Sigmoid colon (tissue), 7 donors: ENCODE data around the gene UBXN11. TPM values are rescaled to one million over a fixed set of nuclear protein-coding genes. Genes with fewer than 3 reads are reported as not detected.
"Not testable (repeated sequence)": the region's sequence is repeated elsewhere in the genome, so short reads cannot be mapped to it uniquely, and the experiment has no call there.

Source experiments
- DNase-seq: peaks from one replicate; pipeline ENCODE4 v3.0.0-alpha.2; 2019
- H3K27ac ChIP-seq, 4 donors: fragments of 200-600 bp; sonication (generic); one replicate each; pipeline ENCODE4 v1.5.1; 2016 to 2019; ENCODE audit warnings: mild to moderate bottlenecking in 1 of 4
- H3K27me3 ChIP-seq, 3 donors: fragments of 200-600 bp; sonication (generic); one replicate each; pipeline ENCODE4 v1.5.1; 2019; ENCODE audit warnings: mild to moderate bottlenecking in 1 of 3
- H3K36me3 ChIP-seq, 4 donors: fragments of 200-600 bp; sonication (generic); one replicate each; pipeline ENCODE4 v1.5.1; 2016 to 2019
- H3K4me1 ChIP-seq, 4 donors: fragments of 200-600 bp; sonication (generic); one replicate each; pipeline ENCODE4 v1.5.1; 2017 to 2019
- H3K4me3 ChIP-seq, 4 donors: fragments of 200-600 bp; sonication (generic); one replicate each; pipeline ENCODE4 v1.5.1; 2017 to 2019; ENCODE audit warnings: mild to moderate bottlenecking in 2 of 4, moderate library complexity in 1 of 4
- H3K9me3 ChIP-seq, 4 donors: fragments of 200-600 bp in 3 of 4; sonication (generic) in 3 of 4; one replicate each; pipeline versions ENCODE4 v1.5.1 to v1.6.1; 2013 to 2019
- EP300 ChIP-seq, 4 donors: sonication (generic); formaldehyde crosslinking; IDR thresholded peaks; one replicate each; pipeline ENCODE4 v1.6.1; 2017; ENCODE audit warnings: antibody characterized with exemption in 4 of 4
- POLR2A ChIP-seq, 2 donors: fragments of 450-650 bp; IDR thresholded peaks; one replicate each; pipeline ENCODE4 v1.6.1; 2016; ENCODE audit warnings: antibody characterized with exemption in 2 of 2, mild to moderate bottlenecking in 2 of 2, moderate library complexity in 2 of 2
- POLR2AphosphoS5 ChIP-seq, 4 donors: sonication (generic); formaldehyde crosslinking; IDR thresholded peaks; one replicate each; pipeline ENCODE4 v1.6.1; 2017; ENCODE audit warnings: antibody characterized with exemption in 4 of 4
- WGBS, 2 donors: extraction: QIAGEN DNeasy Blood & Tissue Kit; methylation state at CpG; one replicate each; pipeline ENCODE4 v1.1.7; 2013; 5-methylcytosine and 5-hydroxymethylcytosine counted together
- intact Hi-C: fragments of 100-400 bp; cut with DNase I; formaldehyde crosslinking; loops from one replicate; pipeline ENCODE4 v1.15.1; 2023
- polyA plus RNA-seq, 3 donors: library from polyadenylated mRNA; stranded (reverse); fragments of 200-250 nt; gene quantifications; one replicate each; pipeline ENCODE4 v1.2.3, GENCODE V29; 2013
- total RNA-seq, 4 donors: library from RNA; depleted of rRNA; stranded (reverse); fragments of >200 nt; gene quantifications; one replicate each; pipeline ENCODE4 v1.1.0, GENCODE V29; 2016
- TF ChIP-seq, protein P1 (sequence below), 4 experiments: fragments of 450-650 bp in 3 of 4; fragments of 200-600 bp in 1 of 4; IDR thresholded peaks; one replicate each; pipeline ENCODE4 v1.5.1; 2016 to 2019; ENCODE audit warnings: antibody characterized with exemption in 4 of 4, mild to moderate bottlenecking in 3 of 4, moderate library complexity in 2 of 4
- donor health status: healthy with polysubstance abuse.
- donor health status: Bipolar disorder and iron deficiency.
- donor health status: healthy.

Gene UBXN11
- total and polyA plus RNA-seq, 7 donors, result 3.0 to 22.7 (median 12.5) TPM

- Histone ChIP-seq H3K27ac (no peak overlapping the region), H3K4me1 (peaks cover 0 to under 1% (median 0%) of the 10 kb centered on the region in 4 donors), H3K27me3 (peaks cover 18 to 69% (median 34%) of the 10 kb centered on the region in 3 donors), H3K36me3 (no peaks in the 10 kb centered on the region), H3K4me3 (no peak overlapping the region), H3K9me3 (no peaks in the 10 kb centered on the region)
- TF ChIP-seq, protein P1, sequence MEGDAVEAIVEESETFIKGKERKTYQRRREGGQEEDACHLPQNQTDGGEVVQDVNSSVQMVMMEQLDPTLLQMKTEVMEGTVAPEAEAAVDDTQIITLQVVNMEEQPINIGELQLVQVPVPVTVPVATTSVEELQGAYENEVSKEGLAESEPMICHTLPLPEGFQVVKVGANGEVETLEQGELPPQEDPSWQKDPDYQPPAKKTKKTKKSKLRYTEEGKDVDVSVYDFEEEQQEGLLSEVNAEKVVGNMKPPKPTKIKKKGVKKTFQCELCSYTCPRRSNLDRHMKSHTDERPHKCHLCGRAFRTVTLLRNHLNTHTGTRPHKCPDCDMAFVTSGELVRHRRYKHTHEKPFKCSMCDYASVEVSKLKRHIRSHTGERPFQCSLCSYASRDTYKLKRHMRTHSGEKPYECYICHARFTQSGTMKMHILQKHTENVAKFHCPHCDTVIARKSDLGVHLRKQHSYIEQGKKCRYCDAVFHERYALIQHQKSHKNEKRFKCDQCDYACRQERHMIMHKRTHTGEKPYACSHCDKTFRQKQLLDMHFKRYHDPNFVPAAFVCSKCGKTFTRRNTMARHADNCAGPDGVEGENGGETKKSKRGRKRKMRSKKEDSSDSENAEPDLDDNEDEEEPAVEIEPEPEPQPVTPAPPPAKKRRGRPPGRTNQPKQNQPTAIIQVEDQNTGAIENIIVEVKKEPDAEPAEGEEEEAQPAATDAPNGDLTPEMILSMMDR (IDR thresholded peaks at IDR 0.05), result no peak
- TF ChIP-seq POLR2AphosphoS5 (IDR thresholded peaks at IDR 0.05), result no peak
- no peak for TF ChIP-seq EP300 (IDR thresholded peaks at IDR 0.05)
- TF ChIP-seq POLR2A (IDR thresholded peaks at IDR 0.05), result no peak
- no peak for DNase-seq
- WGBS, 2 donors, result 92 to 93% methylated on average over 5 of the region's 5 CpGs
- intact Hi-C loops, result no loop called here
Measured at GRCh38 chr1:26330276-26330675, 23.8 kb upstream of the UBXN11 start.

DNA sequence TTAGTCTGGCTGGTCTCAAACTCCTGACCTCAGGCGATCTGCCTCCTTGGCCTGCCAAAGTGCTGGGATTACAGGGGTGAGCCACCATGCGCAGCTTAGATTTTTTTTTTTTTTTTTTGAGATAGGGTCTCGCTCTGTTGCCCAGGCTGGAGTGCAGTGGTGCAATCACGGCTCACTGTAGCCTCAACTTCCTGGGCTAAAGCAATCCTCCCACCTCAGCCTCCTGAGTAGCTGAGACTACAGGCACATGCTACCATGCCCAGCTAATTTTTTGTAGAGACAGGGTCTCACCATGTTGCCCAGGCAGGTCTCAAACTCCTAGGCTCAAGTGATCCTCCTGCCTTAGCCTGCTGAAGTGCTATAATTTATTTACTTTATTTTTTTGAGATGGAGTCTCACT lies 22.9 kb upstream of the UBXN11 start:
- H3K4me3 ChIP-seq, H3K9me3 ChIP-seq, H3K4me1 ChIP-seq, DNase-seq, H3K36me3 ChIP-seq, H3K27ac ChIP-seq: not testable (repeated sequence)
- WGBS, 2 donors, result 95 to 97% methylated on average over 4 of the region's 4 CpGs
- intact Hi-C loops, result loop anchor here (10.0 kb wide), 1 partner anchor 165 kb away; the partner anchor contains the start of genes C1orf232 and ZNF593
- peaks cover 12 to 60% (median 25%) of the 10 kb centered on the region in 3 donors for H3K27me3 ChIP-seq

DNA sequence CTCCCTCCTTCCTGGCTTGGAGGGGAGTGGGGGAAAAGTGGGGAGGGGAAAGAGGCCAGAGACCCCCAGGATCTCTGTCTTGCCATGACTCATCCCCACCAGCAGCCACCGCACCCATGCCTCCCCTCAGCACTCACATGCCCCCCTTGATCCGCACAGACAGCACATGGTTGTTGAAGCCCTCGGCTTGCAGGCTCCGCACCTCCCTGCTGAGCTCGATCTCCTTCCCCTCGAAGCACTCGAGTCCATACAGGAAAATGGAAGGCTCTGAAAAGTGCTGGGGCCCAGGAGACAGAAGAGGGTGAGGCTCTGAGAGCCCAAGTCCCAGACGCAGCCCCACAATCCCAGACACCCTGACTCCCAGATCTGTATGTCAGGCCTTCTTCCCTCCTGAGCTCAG lies 22.2 kb upstream of the UBXN11 start:
- H3K4me3 ChIP-seq, result no peak overlapping the region
- 87 to 88% methylated on average over 8 of the region's 8 CpGs for WGBS, 2 donors
- no peak for DNase-seq
- H3K36me3 ChIP-seq, result no peaks in the 10 kb centered on the region
- no peak overlapping the region for H3K27ac ChIP-seq
- H3K27me3 ChIP-seq, result peaks cover 4 to 52% (median 18%) of the 10 kb centered on the region in 3 donors
- H3K4me1 ChIP-seq, result no peaks in the 10 kb centered on the region
- TF ChIP-seq POLR2AphosphoS5 (IDR thresholded peaks at IDR 0.05), result no peak
- TF ChIP-seq, protein P1 (IDR thresholded peaks at IDR 0.05), result no peak
- intact Hi-C loops, result loop anchor here (10.0 kb wide), 1 partner anchor 164 kb away; the partner anchor contains the start of genes C1orf232 and ZNF593
- no peaks in the 10 kb centered on the region for H3K9me3 ChIP-seq

DNA sequence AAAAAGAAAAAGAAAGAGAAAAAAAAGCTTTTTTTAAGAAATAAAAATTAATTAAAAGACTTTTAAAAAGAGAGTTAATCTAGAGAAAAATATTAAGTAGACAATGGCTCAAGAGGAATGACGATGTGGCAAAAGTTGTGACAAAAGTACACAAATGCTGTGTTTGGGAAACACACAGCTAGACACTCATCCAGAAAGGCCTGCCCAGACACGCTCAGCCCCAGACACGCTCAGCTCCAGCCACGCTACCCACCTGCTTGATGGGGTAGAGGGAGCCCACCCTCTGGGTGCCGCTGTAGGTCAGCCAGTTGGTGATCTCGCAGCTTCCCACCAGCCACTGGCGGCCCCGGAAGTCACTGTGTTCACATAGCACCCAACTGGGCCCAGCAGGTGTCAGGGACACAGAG lies 21.5 kb upstream of the UBXN11 start:
- H3K27me3 ChIP-seq, result peaks cover 4 to 45% (median 12%) of the 10 kb centered on the region in 3 donors

GRCh38 chr1:26324550-26324949 lies 18.1 kb upstream of the UBXN11 start:
- H3K9me3 ChIP-seq, result no peaks in the 10 kb centered on the region
- H3K4me1 ChIP-seq, result peaks cover 0 to 6% (median 5%) of the 10 kb centered on the region in 4 donors
- WGBS, 2 donors, result 82 to 86% methylated on average over 3 of the region's 3 CpGs
- H3K27ac ChIP-seq, result no peak overlapping the region
- intact Hi-C loops, result loop anchor here (5.0 to 10.0 kb wide), 2 partner anchors 160 to 217 kb away; partner anchors contain the start of genes C1orf232 and ZNF593
- TF ChIP-seq EP300 (IDR thresholded peaks at IDR 0.05), result no peak
- no peak for TF ChIP-seq POLR2AphosphoS5 (IDR thresholded peaks at IDR 0.05)
- TF ChIP-seq POLR2A (IDR thresholded peaks at IDR 0.05), result no peak
- TF ChIP-seq, protein P1 (IDR thresholded peaks at IDR 0.05), result no peak
- no peak overlapping the region for H3K4me3 ChIP-seq
- DNase-seq, result no peak
- H3K36me3 ChIP-seq, result no peaks in the 10 kb centered on the region
- H3K27me3 ChIP-seq, result peaks cover 0 to 13% (median 0%) of the 10 kb centered on the region in 3 donors

More for the DNA sequence above, 21.5 kb upstream of the UBXN11 start:
- H3K4me1 ChIP-seq, result no peaks in the 10 kb centered on the region
- H3K4me3 ChIP-seq, result no peak overlapping the region
- WGBS, 2 donors, result 90 to 91% methylated on average over 8 of the region's 8 CpGs
- DNase-seq, result no peak
- no peak overlapping the region for H3K27ac ChIP-seq
- no peak for TF ChIP-seq POLR2AphosphoS5 (IDR thresholded peaks at IDR 0.05)
- TF ChIP-seq POLR2A (IDR thresholded peaks at IDR 0.05), result no peak
- no peak for TF ChIP-seq EP300 (IDR thresholded peaks at IDR 0.05)
- TF ChIP-seq, protein P1 (IDR thresholded peaks at IDR 0.05), result no peak
- no peaks in the 10 kb centered on the region for H3K36me3 ChIP-seq
- intact Hi-C loops, result loop anchor here (10.0 kb wide), 1 partner anchor 163 kb away; the partner anchor contains the start of genes C1orf232 and ZNF593
- H3K9me3 ChIP-seq, result no peaks in the 10 kb centered on the region
